Panc1 (cell line): ENCODE results near the gene SDC1. TPM values are rescaled to one million over a fixed set of nuclear protein-coding genes. Genes with fewer than 3 reads are reported as not detected.
A peak's percentile ranks its signal among the peaks of the same experiment; 100 is the strongest.

ENCODE experiments used
- ATAC-seq: fragments of 200-7000 bp; cut with Tn5 transposase; 2 replicates; pipeline ENCODE4 v1.9.1; 2020; ENCODE audit warnings: mild to moderate bottlenecking, moderate library complexity
- BruUV-seq: library from RNA; stranded (reverse); fragments of 400-500 nt; replicated peaks from 2 replicates; lab custom pipeline; 2021; lab: Mats Ljungman, UMichigan
- CTCF ChIA-PET: fragments of 300-600 bp; sonication (Branson Sonifier 250); formaldehyde crosslinking; loops from one replicate; lab custom pipeline; 2022; ENCODE audit warnings: antibody characterized with exemption; lab: Charles Lee
- POLR2A ChIA-PET: fragments of 300-600 bp; sonication (Branson Sonifier 250); formaldehyde crosslinking; loops from one replicate; lab custom pipeline; 2022; ENCODE audit warnings: antibody characterized with exemption; lab: Charles Lee
- DNase-seq: peaks from one replicate; pipeline ENCODE4 v3.0.0-alpha.2; 2010; ENCODE audit warnings: low read depth, low spot score
- H3K27ac ChIP-seq: 2 replicates; pipeline ENCODE4 v1.5.1; 2011; ENCODE audit warnings: mild to moderate bottlenecking, low read length, inconsistent platforms
- H3K27me3 ChIP-seq: fragments of 200-500 bp; sonication (Bioruptor generic); 2 replicates; pipeline ENCODE4 v1.6.0; 2014; ENCODE audit warnings: low read length, inconsistent platforms; ENCODE audit not compliant: control insufficient read depth, insufficient read depth
- H3K36me3 ChIP-seq: fragments of 200-500 bp; sonication (Bioruptor generic); 2 replicates; pipeline ENCODE4 v1.5.1; 2014; ENCODE audit warnings: inconsistent platforms, mild to moderate bottlenecking, low read length, moderate library complexity; ENCODE audit not compliant: control insufficient read depth, insufficient read depth
- H3K4me1 ChIP-seq: 2 replicates; pipeline ENCODE4 v1.5.1; 2011; ENCODE audit warnings: inconsistent platforms, mild to moderate bottlenecking, low read length, moderate library complexity; ENCODE audit not compliant: control insufficient read depth, insufficient read depth
- H3K4me3 ChIP-seq, 2 experiments: 2 replicates each; pipeline ENCODE4 v1.5.1; 2011 to 2012; ENCODE audit warnings: low read depth in 2 of 2, low read length in 2 of 2, mild to moderate bottlenecking in 2 of 2, inconsistent platforms in 1 of 2, moderate library complexity in 1 of 2
- H3K9me3 ChIP-seq: fragments of 200-500 bp; sonication (Bioruptor generic); 2 replicates; pipeline ENCODE4 v1.5.1; 2014; ENCODE audit warnings: low read depth, mild to moderate bottlenecking, inconsistent platforms, low read length, moderate library complexity; ENCODE audit not compliant: control insufficient read depth, insufficient read depth
- CTCF ChIP-seq: fragments of 450-650 bp; IDR thresholded peaks from 2 replicates; pipeline ENCODE4 v1.5.1; 2017; ENCODE audit warnings: mild to moderate bottlenecking
- POLR2AphosphoS5 ChIP-seq: IDR thresholded peaks from 2 replicates; pipeline ENCODE4 v1.6.1; 2012; ENCODE audit warnings: mild to moderate bottlenecking, low read depth, low read length, moderate library complexity
- SIN3A ChIP-seq: IDR thresholded peaks from 2 replicates; pipeline ENCODE4 v1.6.1; 2012; ENCODE audit warnings: low read depth, mild to moderate bottlenecking, low read length, moderate library complexity, borderline replicate concordance; ENCODE audit not compliant: insufficient read depth
- TCF7L2 ChIP-seq: IDR thresholded peaks from 2 replicates; pipeline ENCODE4 v1.6.1; 2011; ENCODE audit warnings: mild to moderate bottlenecking, low read depth, low read length, inconsistent platforms
- in situ Hi-C: cut with HindIII; loops from 2 replicates; pipeline ENCODE4 v1.10.0; 2016; ENCODE audit warnings: low sequenced_read_pairs, low pct_unique_long_range_greater_than_20kb
- intact Hi-C: fragments of 100-400 bp; cut with micrococcal nuclease; formaldehyde crosslinking; loops from one replicate; pipeline ENCODE4 v1.10.0; 2022; ENCODE audit not compliant: unreplicated experiment
- total RNA-seq: library from RNA; stranded (reverse); gene quantifications from one replicate; pipeline ENCODE4 v1.2.1, GENCODE V29; 2021; ENCODE audit not compliant: unreplicated experiment
- TF ChIP-seq, protein P1 (sequence below), 2 experiments: IDR thresholded peaks; 2 replicates each; pipeline ENCODE4 v1.6.1; 2011 to 2012; ENCODE audit warnings: low read depth in 2 of 2, control low read depth in 1 of 2, low read length in 1 of 2, mild to moderate bottlenecking in 1 of 2, moderate library complexity in 1 of 2; ENCODE audit not compliant: insufficient read depth in 1 of 2

The SDC1 gene
- total RNA-seq, 1 experiment from 2014 or later, result 93.0 TPM

GRCh38 chr2:20220806-20221554 lies 4.0 kb downstream of the SDC1 start:
- TF ChIP-seq POLR2AphosphoS5, result no peak
- no peak for TF ChIP-seq SIN3A
- TF ChIP-seq TCF7L2, result no peak
- TF ChIP-seq, protein P1, sequence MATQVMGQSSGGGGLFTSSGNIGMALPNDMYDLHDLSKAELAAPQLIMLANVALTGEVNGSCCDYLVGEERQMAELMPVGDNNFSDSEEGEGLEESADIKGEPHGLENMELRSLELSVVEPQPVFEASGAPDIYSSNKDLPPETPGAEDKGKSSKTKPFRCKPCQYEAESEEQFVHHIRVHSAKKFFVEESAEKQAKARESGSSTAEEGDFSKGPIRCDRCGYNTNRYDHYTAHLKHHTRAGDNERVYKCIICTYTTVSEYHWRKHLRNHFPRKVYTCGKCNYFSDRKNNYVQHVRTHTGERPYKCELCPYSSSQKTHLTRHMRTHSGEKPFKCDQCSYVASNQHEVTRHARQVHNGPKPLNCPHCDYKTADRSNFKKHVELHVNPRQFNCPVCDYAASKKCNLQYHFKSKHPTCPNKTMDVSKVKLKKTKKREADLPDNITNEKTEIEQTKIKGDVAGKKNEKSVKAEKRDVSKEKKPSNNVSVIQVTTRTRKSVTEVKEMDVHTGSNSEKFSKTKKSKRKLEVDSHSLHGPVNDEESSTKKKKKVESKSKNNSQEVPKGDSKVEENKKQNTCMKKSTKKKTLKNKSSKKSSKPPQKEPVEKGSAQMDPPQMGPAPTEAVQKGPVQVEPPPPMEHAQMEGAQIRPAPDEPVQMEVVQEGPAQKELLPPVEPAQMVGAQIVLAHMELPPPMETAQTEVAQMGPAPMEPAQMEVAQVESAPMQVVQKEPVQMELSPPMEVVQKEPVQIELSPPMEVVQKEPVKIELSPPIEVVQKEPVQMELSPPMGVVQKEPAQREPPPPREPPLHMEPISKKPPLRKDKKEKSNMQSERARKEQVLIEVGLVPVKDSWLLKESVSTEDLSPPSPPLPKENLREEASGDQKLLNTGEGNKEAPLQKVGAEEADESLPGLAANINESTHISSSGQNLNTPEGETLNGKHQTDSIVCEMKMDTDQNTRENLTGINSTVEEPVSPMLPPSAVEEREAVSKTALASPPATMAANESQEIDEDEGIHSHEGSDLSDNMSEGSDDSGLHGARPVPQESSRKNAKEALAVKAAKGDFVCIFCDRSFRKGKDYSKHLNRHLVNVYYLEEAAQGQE (IDR thresholded peaks at IDR 0.05; ENCODE audit: insufficient read depth in 1 of 2, low read depth in 2 of 2, low read length in 1 of 2), result no peak
- no peak for TF ChIP-seq CTCF
- H3K27me3 ChIP-seq, result no peaks in the 10 kb centered on the region
- intact Hi-C loops, result no loop called here
- DNase-seq, result no peak
- H3K4me1 ChIP-seq, result peaks cover 27% of the 10 kb centered on the region
- ChIA-PET POLR2A (no interaction called here), CTCF (no interaction called here)
- no peak overlapping the region for H3K4me3 ChIP-seq
- ATAC-seq, result no peak
- H3K9me3 ChIP-seq, result no peaks in the 10 kb centered on the region
- no peaks in the 10 kb centered on the region; the same call in 1 of the 2 replicates for H3K36me3 ChIP-seq
- in situ Hi-C loops, result no loop called here
- BruUV-seq, result no TSS peak
- peak overlapping the region; percentile 29; the same call in 1 of the 2 replicates for H3K27ac ChIP-seq

- CTCF ChIA-PET, result no interaction called here
- ATAC-seq (no peak), DNase-seq (no peak)
- intact Hi-C loops (no loop called here), in situ Hi-C loops (no loop called here)
- TF ChIP-seq POLR2AphosphoS5, result no peak
- no peak for TF ChIP-seq TCF7L2
- TF ChIP-seq, protein P1 (IDR thresholded peaks at IDR 0.05; ENCODE audit: insufficient read depth in 1 of 2, low read depth in 2 of 2, low read length in 1 of 2), result no peak
- no peak for TF ChIP-seq CTCF
- no peak for TF ChIP-seq SIN3A
- no TSS peak for BruUV-seq
- H3K4me1 ChIP-seq, result peaks cover 22% of the 10 kb centered on the region
- H3K4me3 ChIP-seq, result no peak overlapping the region
- no peak overlapping the region for H3K27ac ChIP-seq
- H3K36me3 ChIP-seq, result no peaks in the 10 kb centered on the region; the same call in 1 of the 2 replicates
- H3K27me3 ChIP-seq, result no peaks in the 10 kb centered on the region
- POLR2A ChIA-PET, result no interaction called here
- no peaks in the 10 kb centered on the region for H3K9me3 ChIP-seq
Measured at GRCh38 chr2:20219763-20220380, 5.1 kb downstream of the SDC1 start.
